Motor neuron (in vitro differentiated cells): ENCODE data around the gene IRF2BPL. TPM values are rescaled to one million over a fixed set of nuclear protein-coding genes. Genes with fewer than 3 reads are reported as not detected.
A peak's percentile ranks its signal among the peaks of the same experiment; 100 is the strongest.

ENCODE experiments used
- ATAC-seq, 8 experiments: fragments of 200-7000 bp; cut with Tn5 transposase; replicated peaks in 6 of 8; 2 replicates each; pipeline ENCODE4 v1.8.0; 2021; ENCODE audit warnings: mild to moderate bottlenecking in 8 of 8, moderate library complexity in 8 of 8
- H3K27ac ChIP-seq, 2 donors: fragments of 250-450 bp; sonication (Bioruptor Pico); 2 replicates each; pipeline ENCODE4 v1.9.0; 2021; ENCODE audit warnings: antibody characterized with exemption in 2 of 2, mild to moderate bottlenecking in 2 of 2, moderate library complexity in 1 of 2
- H3K4me1 ChIP-seq, 2 donors: fragments of 250-450 bp; sonication (Bioruptor Pico); replicated peaks in 1 of 2; 2 replicates each; pipeline ENCODE4 v1.6.1; 2021; ENCODE audit warnings: antibody characterized with exemption in 2 of 2, mild to moderate bottlenecking in 2 of 2, moderate library complexity in 1 of 2
- H3K4me3 ChIP-seq, 5 donors: fragments of 250-450 bp; sonication (Bioruptor Pico); 2 replicates each; pipeline ENCODE4 v1.9.0; 2021; ENCODE audit warnings: antibody characterized with exemption in 5 of 5, mild to moderate bottlenecking in 5 of 5, moderate library complexity in 4 of 5
- WGBS, 10 experiments: fragments of 450-650 bp; shearing (Covaris generic); methylation state at CpG; one replicate each; pipeline ENCODE4 v1.0.0; 2022; 5-methylcytosine and 5-hydroxymethylcytosine counted together
- in situ Hi-C, 9 experiments: fragments of 400-800 bp; cut with MboI; loops; one replicate each; pipeline ENCODE4 v1.15.0; 2021; ENCODE audit warnings: low sequenced_read_pairs in 9 of 9, low pct_unique_long_range_greater_than_20kb in 2 of 9; ENCODE audit not compliant: unreplicated experiment in 9 of 9
- total RNA-seq, 8 experiments: library from RNA; unstranded; fragments of 300-600 nt; gene quantifications; 2 replicates each; pipeline versions ENCODE4 v1.2.3 to v1.2.4, GENCODE V29; 2022

IRF2BPL gene
- total RNA-seq, 8 experiments from 2014 or later = 15.9 to 68.1 (median 40.4) TPM

DNA sequence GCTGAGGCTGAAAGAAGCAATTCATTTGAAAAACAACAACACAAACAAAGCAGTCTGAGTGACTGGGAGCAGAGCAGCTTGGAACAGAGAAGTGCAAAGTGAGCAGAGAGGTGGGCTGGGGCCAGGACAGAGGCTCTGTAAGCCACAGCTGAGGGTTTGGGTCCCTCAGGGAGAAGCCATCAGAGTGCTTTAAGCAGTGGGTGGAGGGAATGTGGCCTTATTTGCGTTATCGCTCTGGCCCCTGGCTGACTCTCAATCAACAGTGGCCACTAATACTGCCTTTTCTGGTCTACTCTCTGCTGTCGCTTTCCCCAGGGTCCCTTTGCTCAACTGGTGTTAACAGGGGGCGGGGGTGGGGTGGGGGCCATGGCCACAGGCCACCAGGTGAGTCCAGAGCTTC, 44.2 kb downstream of the IRF2BPL start:
- Histone ChIP-seq H3K4me3 (no peak overlapping the region), H3K4me1 (peaks cover 22 to 27% of the 10 kb centered on the region in 2 donors), H3K27ac (no peak overlapping the region)
- in situ Hi-C loops = no loop called here
- peak in 5 of 8 experiments; percentile 3 to 51 (median 41) for ATAC-seq
- WGBS, 10 experiments = 20 to 38% methylated on average over 1 to 2 of the region's 4 CpGs; no CpG with 5 or more reads in 8 of the 10 experiments

DNA sequence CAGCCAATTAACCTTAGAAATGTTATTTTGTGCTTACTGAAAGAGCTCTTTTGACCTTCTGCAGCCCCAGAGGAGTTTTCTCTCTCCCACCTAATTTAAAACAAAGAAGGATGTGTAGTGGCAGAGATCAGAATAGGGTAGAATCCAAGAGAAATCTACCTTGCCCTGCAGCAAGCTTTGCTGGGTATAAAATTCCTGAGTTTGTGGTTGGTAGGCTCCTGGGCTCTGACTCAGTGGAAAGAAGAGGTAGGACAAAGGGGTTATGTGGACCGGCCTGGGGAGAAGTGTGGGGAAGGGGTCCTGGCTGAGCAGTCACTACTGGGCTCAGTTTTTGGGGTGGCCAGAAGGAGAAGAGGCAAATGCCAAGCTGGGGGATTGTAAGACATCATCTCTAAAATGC, 46.8 kb downstream of the IRF2BPL start:
- peaks cover 27 to 28% of the 10 kb centered on the region in 2 donors for H3K4me1 ChIP-seq
- in situ Hi-C loops = no loop called here
- H3K4me3 ChIP-seq = no peak overlapping the region
- H3K27ac ChIP-seq = no peak overlapping the region
- ATAC-seq = no peak
- 75 to 100% (median 100%) methylated on average over 1 of the region's 1 CpG; no CpG with 5 or more reads in 7 of the 10 experiments for WGBS, 10 experiments

- peak; percentile 74 to 99 (median 97) for ATAC-seq
- Histone ChIP-seq H3K4me3 (no peak overlapping the region), H3K4me1 (peaks cover 0 to 13% of the 10 kb centered on the region in 2 donors), H3K27ac (peak overlapping the region in 1 of 2 donors; percentile 27)
- in situ Hi-C loops = no loop called here
- WGBS, 10 experiments = 0 to 100% (median 71%) methylated on average over 1 to 5 of the region's 15 CpGs
Measured at GRCh38 chr14:76977793-76978720, 50.5 kb downstream of the IRF2BPL start.

- Histone ChIP-seq H3K4me1 (peaks cover 0 to 16% of the 10 kb centered on the region in 2 donors), H3K4me3 (no peak overlapping the region), H3K27ac (no peak overlapping the region)
- in situ Hi-C loops = no loop called here
- ATAC-seq = peak in 2 of 8 experiments; percentile 2 to 31
- WGBS, 10 experiments = 20 to 100% (median 100%) methylated on average over 1 of the region's 7 CpGs; no CpG with 5 or more reads in 7 of the 10 experiments
Measured at GRCh38 chr14:76976240-76977005, 52.1 kb downstream of the IRF2BPL start.

DNA sequence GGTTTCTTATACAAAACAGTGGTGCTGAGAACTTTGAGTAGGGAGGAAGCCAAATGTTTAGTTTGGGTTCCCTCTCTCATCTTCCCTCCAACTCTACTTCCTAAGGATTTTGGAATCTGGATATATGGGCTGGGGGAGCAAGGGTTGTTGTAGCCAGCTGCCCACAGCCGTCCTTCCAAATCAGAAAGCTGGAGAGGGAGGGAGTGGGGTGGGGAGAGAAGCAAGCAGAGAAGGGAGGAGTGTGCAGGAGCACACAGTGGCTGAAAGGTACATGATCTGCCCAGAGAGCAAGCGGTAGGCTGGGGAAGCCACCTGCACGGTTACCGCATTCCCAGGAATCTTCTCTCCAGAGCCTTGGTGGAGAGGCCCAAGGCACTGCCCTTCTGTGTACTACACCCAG, 52.7 kb downstream of the IRF2BPL start:
- Histone ChIP-seq H3K27ac (no peak overlapping the region), H3K4me3 (no peak overlapping the region), H3K4me1 (peaks cover 0 to 20% of the 10 kb centered on the region in 2 donors)
- in situ Hi-C loops = no loop called here
- peak in 1 of 8 experiments; percentile 18 for ATAC-seq
- 80 to 100% (median 92%) methylated on average over 1 to 2 of the region's 4 CpGs; no CpG with 5 or more reads in 5 of the 10 experiments for WGBS, 10 experiments

DNA sequence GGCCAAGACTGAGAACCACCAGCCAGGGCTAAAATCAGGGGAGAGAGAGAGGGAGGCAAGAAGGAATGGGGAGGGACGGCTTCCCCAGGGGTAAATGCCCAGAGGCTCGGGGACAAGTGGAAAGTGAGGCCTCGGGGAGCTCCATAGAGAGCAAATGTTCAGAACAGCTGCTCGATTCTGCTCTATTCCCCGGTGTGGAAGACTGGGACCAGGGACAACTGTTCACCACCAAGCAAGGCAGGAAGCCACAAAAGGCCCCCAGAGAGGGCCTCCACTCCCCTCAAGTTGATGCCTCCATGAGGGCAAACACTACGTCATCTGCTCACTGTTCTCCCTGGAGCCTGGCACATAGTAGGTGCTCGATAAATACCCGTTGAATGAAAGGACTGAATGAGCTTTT, 53.5 kb downstream of the IRF2BPL start:
- 87 to 100% (median 92%) methylated on average over 1 to 7 of the region's 8 CpGs; no CpG with 5 or more reads in 4 of the 10 experiments for WGBS, 10 experiments
- in situ Hi-C loops = no loop called here
- ATAC-seq = no peak

More for the DNA sequence above, 53.5 kb downstream of the IRF2BPL start:
- Histone ChIP-seq H3K27ac (no peak overlapping the region), H3K4me3 (no peak overlapping the region), H3K4me1 (peaks cover 0 to 20% of the 10 kb centered on the region in 2 donors)

Other genes starting within 250 kb of the IRF2BPL start
- 10 to 100 TPM; 10.5 to 34.6 (median 13.3) TPM for gene ANGEL1, start 215.8 kb downstream of the IRF2BPL start, total RNA-seq
- under 1 TPM in 2 of 8 experiments, not detected in 6; 0.38 to 0.80 TPM for gene LRRC74A, start 202.3 kb downstream of the IRF2BPL start, total RNA-seq
- gene CIPC, start 69.5 kb upstream of the IRF2BPL start, total RNA-seq = 10 to 100 TPM in 7 of 8 experiments, 1 to 10 TPM in 1; 9.0 to 30.6 (median 16.2) TPM
- gene ZDHHC22, start 113.1 kb upstream of the IRF2BPL start, total RNA-seq = 10 to 100 TPM in 3 of 8 experiments, 1 to 10 TPM in 2, under 1 TPM in 3; 0.13 to 23.7 (median 8.8) TPM
- gene TMEM63C, start 153.1 kb upstream of the IRF2BPL start, total RNA-seq = 10 to 100 TPM in 4 of 8 experiments, 1 to 10 TPM in 1, under 1 TPM in 3; 0.10 to 18.8 (median 6.9) TPM
- under 1 TPM in 7 of 8 experiments, not detected in 1; 0.09 to 0.85 (median 0.35) TPM for gene NGB, start 242.5 kb upstream of the IRF2BPL start, total RNA-seq